Epithelial cell of esophagus (primary cell): Measurements from ENCODE around the gene OGT.

Experiments used
- DNase-seq: peaks from one replicate; pipeline ENCODE4 v3.0.0; 2010; ENCODE audit warnings: low read depth
- H3K4me3 ChIP-seq: 2 replicates; pipeline ENCODE4 v1.5.1; 2011; ENCODE audit warnings: mild to moderate bottlenecking, low read length, control low read depth
- TF ChIP-seq, protein P1 (sequence below): IDR thresholded peaks from 2 replicates; pipeline ENCODE4 v1.5.1; 2011; ENCODE audit warnings: low read depth, mild to moderate bottlenecking, low read length, control low read depth, inconsistent platforms; ENCODE audit not compliant: insufficient read depth; ENCODE audit errors: missing control alignments

The OGT gene

GRCh38 chrX:71541210-71542022 is 8.5 kb downstream of the OGT start:
- TF ChIP-seq, protein P1, sequence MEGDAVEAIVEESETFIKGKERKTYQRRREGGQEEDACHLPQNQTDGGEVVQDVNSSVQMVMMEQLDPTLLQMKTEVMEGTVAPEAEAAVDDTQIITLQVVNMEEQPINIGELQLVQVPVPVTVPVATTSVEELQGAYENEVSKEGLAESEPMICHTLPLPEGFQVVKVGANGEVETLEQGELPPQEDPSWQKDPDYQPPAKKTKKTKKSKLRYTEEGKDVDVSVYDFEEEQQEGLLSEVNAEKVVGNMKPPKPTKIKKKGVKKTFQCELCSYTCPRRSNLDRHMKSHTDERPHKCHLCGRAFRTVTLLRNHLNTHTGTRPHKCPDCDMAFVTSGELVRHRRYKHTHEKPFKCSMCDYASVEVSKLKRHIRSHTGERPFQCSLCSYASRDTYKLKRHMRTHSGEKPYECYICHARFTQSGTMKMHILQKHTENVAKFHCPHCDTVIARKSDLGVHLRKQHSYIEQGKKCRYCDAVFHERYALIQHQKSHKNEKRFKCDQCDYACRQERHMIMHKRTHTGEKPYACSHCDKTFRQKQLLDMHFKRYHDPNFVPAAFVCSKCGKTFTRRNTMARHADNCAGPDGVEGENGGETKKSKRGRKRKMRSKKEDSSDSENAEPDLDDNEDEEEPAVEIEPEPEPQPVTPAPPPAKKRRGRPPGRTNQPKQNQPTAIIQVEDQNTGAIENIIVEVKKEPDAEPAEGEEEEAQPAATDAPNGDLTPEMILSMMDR: no peak
- DNase-seq: peak; percentile 59
- no peak overlapping the region for H3K4me3 ChIP-seq

- DNase-seq: peak; percentile 66
- H3K4me3 ChIP-seq: no peak overlapping the region
- TF ChIP-seq, protein P1: no peak
These were observed 9.5 kb downstream of the OGT start for GRCh38 chrX:71542411-71542810.

- H3K4me3 ChIP-seq: no peak overlapping the region
- TF ChIP-seq, protein P1: no peak
- DNase-seq: no peak
These were observed 9.9 kb downstream of the OGT start for GRCh38 chrX:71542825-71543224.

- TF ChIP-seq, protein P1: no peak
- H3K4me3 ChIP-seq: no peak overlapping the region
- DNase-seq: peak; percentile 95
These were observed 10.4 kb downstream of the OGT start for GRCh38 chrX:71543316-71543715.

GRCh38 chrX:71545364-71545763 is 12.5 kb downstream of the OGT start:
- no peak overlapping the region for H3K4me3 ChIP-seq
- TF ChIP-seq, protein P1: no peak
- DNase-seq: no peak

GRCh38 chrX:71546879-71547278 is 14.0 kb downstream of the OGT start:
- TF ChIP-seq, protein P1: no peak
- H3K4me3 ChIP-seq: no peak overlapping the region
- no peak for DNase-seq

DNA sequence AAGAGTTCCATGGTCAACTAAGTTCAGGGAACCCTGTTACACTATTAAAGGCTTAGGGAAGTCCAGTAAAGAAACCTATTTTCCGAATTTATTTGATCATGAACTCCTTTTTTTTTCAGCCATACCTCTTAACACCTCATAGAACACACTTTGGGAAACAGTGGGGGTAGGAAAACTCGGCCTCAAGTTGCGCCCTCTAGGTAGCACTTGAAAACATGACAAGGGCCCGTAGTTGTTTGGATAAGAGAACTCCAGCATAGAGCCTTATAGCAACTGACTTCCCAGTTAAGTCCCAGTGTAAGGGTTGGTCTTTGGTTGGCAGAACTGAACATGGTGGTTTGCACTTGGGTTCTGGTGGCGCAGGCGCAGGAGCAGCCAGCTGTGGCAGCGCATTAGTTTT is 14.4 kb downstream of the OGT start:
- DNase-seq: no peak
- no peak overlapping the region for H3K4me3 ChIP-seq
- TF ChIP-seq, protein P1: no peak
